Esophagus muscularis mucosa (tissue), 3 donors: ENCODE data around the gene ANKRD44.

Experiments used
- CTCF ChIP-seq, 3 experiments: fragments of 200-600 bp in 2 of 3; fragments of 450-650 bp in 1 of 3; sonication (generic) in 2 of 3; IDR thresholded peaks; one replicate each; pipeline ENCODE4 v1.5.1; 2017 to 2019; ENCODE audit warnings: antibody characterized with exemption in 3 of 3, mild to moderate bottlenecking in 2 of 3, moderate library complexity in 1 of 3
- POLR2A ChIP-seq: fragments of 450-650 bp; IDR thresholded peaks from one replicate; pipeline ENCODE4 v1.6.1; 2017; ENCODE audit warnings: antibody characterized with exemption, moderate library complexity, mild to moderate bottlenecking, low read depth
- POLR2AphosphoS5 ChIP-seq, 2 donors: sonication (generic); formaldehyde crosslinking; IDR thresholded peaks; one replicate each; pipeline ENCODE4 v1.6.1; 2017; ENCODE audit warnings: antibody characterized with exemption in 2 of 2

- TF ChIP-seq CTCF (IDR thresholded peaks at IDR 0.05) (no peak), POLR2AphosphoS5 (IDR thresholded peaks at IDR 0.05) (no peak), POLR2A (no peak)
These were observed 100.2 kb downstream of the ANKRD44 start for GRCh38 chr2:197210430-197210829.
